Lung (tissue), 12 donors: ENCODE data around the gene SYNJ2BP. TPM values are rescaled to one million over a fixed set of nuclear protein-coding genes. Genes with fewer than 3 reads are reported as not detected.

Experiments
- ATAC-seq: fragments of 200-7000 bp; cut with Tn5 transposase; one replicate; pipeline ENCODE4 v1.9.1; 2020; ENCODE audit warnings: moderate number of reproducible peaks; ENCODE audit not compliant: insufficient read depth, low FRiP score
- DNase-seq, 3 donors: peaks; one replicate each; pipeline ENCODE4 v3.0.0-alpha.2; 2013 to 2017
- H3K27ac ChIP-seq, 2 donors: one replicate each; pipeline ENCODE4 v1.5.1; 2013; ENCODE audit warnings: mild to moderate bottlenecking in 2 of 2, moderate library complexity in 2 of 2, control low read depth in 1 of 2, inconsistent platforms in 1 of 2, low read depth in 1 of 2, low read length in 1 of 2
- H3K27me3 ChIP-seq, 3 donors: one replicate each; pipeline ENCODE4 v1.5.1; 2013; ENCODE audit warnings: low read length in 2 of 3; ENCODE audit not compliant: control insufficient read depth in 3 of 3, insufficient read depth in 3 of 3
- H3K36me3 ChIP-seq, 4 donors: one replicate each; pipeline ENCODE4 v1.5.1; 2013; ENCODE audit warnings: low read length in 4 of 4, mild to moderate bottlenecking in 1 of 4, moderate library complexity in 1 of 4; ENCODE audit not compliant: control insufficient read depth in 4 of 4, insufficient read depth in 4 of 4
- H3K4me1 ChIP-seq, 5 donors: one replicate each; pipeline ENCODE4 v1.5.1; 2013; ENCODE audit warnings: low read length in 5 of 5, mild to moderate bottlenecking in 2 of 5, moderate library complexity in 1 of 5; ENCODE audit not compliant: control insufficient read depth in 5 of 5, insufficient read depth in 5 of 5
- H3K4me3 ChIP-seq: one replicate; pipeline ENCODE4 v1.5.1; 2013; ENCODE audit warnings: mild to moderate bottlenecking, control low read depth, moderate library complexity
- H3K9ac ChIP-seq, 2 donors: one replicate each; pipeline ENCODE4 v1.5.1; 2013; ENCODE audit warnings: low read length in 2 of 2, control low read depth in 1 of 2; ENCODE audit not compliant: insufficient read depth in 1 of 2
- H3K9me3 ChIP-seq, 4 donors: one replicate each; pipeline ENCODE4 v1.5.1; 2013; ENCODE audit warnings: low read length in 3 of 4, mild to moderate bottlenecking in 1 of 4, moderate library complexity in 1 of 4; ENCODE audit not compliant: control insufficient read depth in 4 of 4, insufficient read depth in 3 of 4
- WGBS, 2 donors: extraction: QIAGEN DNeasy Blood & Tissue Kit; methylation state at CpG; one replicate each; pipeline ENCODE4 v1.1.7; 2013; 5-methylcytosine and 5-hydroxymethylcytosine counted together
- polyA plus RNA-seq, 2 donors: library from polyadenylated mRNA; stranded (reverse); fragments of 200-250 nt; gene quantifications; one replicate each; pipeline ENCODE4 v1.2.1, GENCODE V29; 2013
- total RNA-seq, 2 donors: library from RNA; depleted of rRNA in 1 of 2; stranded (reverse); fragments of >200 nt in 1 of 2; gene quantifications; one replicate each; pipeline ENCODE4 v1.2.1, GENCODE V29; 2014 to 2021
- TF ChIP-seq, protein P1 (sequence below): IDR thresholded peaks from 2 replicates; pipeline ENCODE4 v1.5.1; 2012; ENCODE audit warnings: mild to moderate bottlenecking; ENCODE audit errors: control extremely low read depth, extremely low read depth
- donor health status: control.
- donor health status: control.
- donor health status: Bipolar disorder and iron deficiency.
- donor health status: healthy.
- donor health status: DM: yes; HTN: yes; CAD: no.

SYNJ2BP gene
- total and polyA plus RNA-seq, 4 donors, result 9.6 to 32.4 (median 18.4) TPM

DNA sequence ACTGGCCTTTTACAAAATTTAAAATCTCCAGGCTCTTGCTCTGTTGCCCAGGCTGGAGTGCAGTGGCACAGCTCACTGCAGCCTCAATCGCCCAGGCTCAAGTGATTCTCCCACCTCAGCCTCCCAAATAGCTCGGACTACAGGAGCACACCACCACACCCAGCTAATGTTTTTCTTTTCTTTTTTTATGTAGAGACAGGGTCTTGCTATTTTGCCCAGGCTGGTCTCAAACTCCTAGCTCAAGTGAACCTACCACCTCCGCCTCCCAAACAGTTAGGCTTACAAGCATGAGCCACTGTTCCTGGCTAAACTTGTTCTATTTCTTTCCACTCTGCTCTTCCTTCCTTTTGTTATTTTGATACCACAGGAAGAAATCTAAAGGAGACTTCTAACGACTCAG lies 15.2 kb downstream of the SYNJ2BP start:
- WGBS, 2 donors, result 89 to 92% methylated on average over 4 of the region's 4 CpGs
- ATAC-seq (no peak), DNase-seq (no peak)
- Histone ChIP-seq H3K9ac (no peak overlapping the region), H3K27me3 (no peaks in the 10 kb centered on the region), H3K4me1 (peaks cover 0 to 6% (median 0%) of the 10 kb centered on the region in 5 donors), H3K4me3 (no peak overlapping the region), H3K9me3 (no peaks in the 10 kb centered on the region), H3K27ac (no peak overlapping the region), H3K36me3 (peaks cover 0 to 5% (median 0%) of the 10 kb centered on the region in 4 donors)
- TF ChIP-seq, protein P1, sequence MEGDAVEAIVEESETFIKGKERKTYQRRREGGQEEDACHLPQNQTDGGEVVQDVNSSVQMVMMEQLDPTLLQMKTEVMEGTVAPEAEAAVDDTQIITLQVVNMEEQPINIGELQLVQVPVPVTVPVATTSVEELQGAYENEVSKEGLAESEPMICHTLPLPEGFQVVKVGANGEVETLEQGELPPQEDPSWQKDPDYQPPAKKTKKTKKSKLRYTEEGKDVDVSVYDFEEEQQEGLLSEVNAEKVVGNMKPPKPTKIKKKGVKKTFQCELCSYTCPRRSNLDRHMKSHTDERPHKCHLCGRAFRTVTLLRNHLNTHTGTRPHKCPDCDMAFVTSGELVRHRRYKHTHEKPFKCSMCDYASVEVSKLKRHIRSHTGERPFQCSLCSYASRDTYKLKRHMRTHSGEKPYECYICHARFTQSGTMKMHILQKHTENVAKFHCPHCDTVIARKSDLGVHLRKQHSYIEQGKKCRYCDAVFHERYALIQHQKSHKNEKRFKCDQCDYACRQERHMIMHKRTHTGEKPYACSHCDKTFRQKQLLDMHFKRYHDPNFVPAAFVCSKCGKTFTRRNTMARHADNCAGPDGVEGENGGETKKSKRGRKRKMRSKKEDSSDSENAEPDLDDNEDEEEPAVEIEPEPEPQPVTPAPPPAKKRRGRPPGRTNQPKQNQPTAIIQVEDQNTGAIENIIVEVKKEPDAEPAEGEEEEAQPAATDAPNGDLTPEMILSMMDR, result no peak

DNA sequence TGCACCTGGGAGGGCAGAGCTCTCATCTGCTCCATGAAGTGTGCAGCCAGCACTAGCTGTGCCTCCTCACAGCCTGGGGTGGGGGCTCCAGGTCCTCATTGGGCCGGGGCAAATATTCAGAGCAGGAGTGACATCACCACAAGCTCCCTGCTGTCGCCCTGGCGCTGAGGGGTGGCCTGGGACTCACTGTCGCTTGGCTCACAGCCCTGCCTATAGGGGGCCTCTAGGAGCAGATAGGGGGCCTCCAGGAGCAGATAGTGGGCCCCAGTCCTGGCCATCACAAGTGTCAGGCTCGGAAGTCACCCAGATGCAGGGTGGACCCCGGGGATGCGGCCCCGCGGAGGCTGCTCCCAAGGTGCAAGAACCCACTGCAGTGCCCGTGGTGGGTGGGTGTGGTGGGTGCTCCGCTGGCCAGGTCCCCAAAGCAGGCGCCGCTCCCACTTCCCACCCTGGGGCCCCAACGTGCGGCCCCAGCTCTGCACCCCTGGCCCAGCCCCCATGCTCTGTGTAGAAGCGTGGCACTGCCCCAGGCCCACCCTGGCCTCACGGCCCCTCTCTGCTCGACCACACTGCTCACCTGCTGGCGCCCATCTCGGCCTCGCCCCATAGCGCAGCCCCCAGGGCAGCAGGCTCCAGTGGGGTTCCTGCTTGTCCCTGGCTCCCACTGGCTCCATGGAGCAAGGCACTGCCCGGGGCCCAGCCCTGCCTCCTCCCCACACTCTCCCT lies 18.0 kb downstream of the SYNJ2BP start:
- Histone ChIP-seq H3K27ac (no peak overlapping the region), H3K27me3 (no peaks in the 10 kb centered on the region), H3K36me3 (peaks cover 0 to 5% (median 0%) of the 10 kb centered on the region in 4 donors), H3K9ac (no peak overlapping the region), H3K9me3 (no peaks in the 10 kb centered on the region), H3K4me3 (no peak overlapping the region), H3K4me1 (peaks cover 0 to 6% (median 0%) of the 10 kb centered on the region in 5 donors)
- ATAC-seq, result no peak
- DNase-seq, result no peak
- 96 to 98% methylated on average over 18 to 23 of the region's 23 CpGs for WGBS, 2 donors
- TF ChIP-seq, protein P1, result no peak

DNA sequence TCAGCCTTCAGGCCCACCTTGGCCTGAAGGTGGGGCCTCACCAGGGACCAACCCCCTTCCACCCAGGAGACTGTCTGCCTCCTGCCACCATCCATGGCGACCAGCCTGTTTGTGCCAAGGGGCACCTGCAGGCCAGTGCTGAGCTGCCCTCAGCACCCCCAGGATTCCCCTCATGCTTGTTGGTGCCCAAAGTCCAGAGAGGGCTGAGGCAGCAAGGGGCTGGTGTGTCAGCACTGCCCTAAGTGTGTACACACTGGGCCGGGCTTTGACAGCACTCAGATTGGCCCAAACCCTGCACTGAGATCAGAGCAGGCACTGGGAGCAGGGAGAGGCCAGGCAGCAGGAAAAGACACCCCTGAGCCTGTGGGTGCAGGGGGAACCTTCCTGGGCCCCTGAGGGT lies 18.6 kb downstream of the SYNJ2BP start:
- Histone ChIP-seq H3K27me3 (no peaks in the 10 kb centered on the region), H3K4me1 (peaks cover 0 to 3% (median 0%) of the 10 kb centered on the region in 5 donors), H3K9me3 (no peaks in the 10 kb centered on the region), H3K9ac (no peak overlapping the region), H3K27ac (no peak overlapping the region), H3K4me3 (no peak overlapping the region), H3K36me3 (peaks cover 0 to 5% (median 0%) of the 10 kb centered on the region in 4 donors)
- TF ChIP-seq, protein P1, result no peak
- no peak for DNase-seq
- ATAC-seq, result no peak
- 92 to 95% methylated on average over 2 of the region's 2 CpGs for WGBS, 2 donors
